Fibroblast of the conjunctiva (primary cell): ENCODE measurements around the gene PACRG.

ENCODE experiments used
- DNase-seq: peaks from one replicate; pipeline ENCODE4 v3.0.0-alpha.2; 2010; ENCODE audit warnings: low read depth

The PACRG gene

DNA sequence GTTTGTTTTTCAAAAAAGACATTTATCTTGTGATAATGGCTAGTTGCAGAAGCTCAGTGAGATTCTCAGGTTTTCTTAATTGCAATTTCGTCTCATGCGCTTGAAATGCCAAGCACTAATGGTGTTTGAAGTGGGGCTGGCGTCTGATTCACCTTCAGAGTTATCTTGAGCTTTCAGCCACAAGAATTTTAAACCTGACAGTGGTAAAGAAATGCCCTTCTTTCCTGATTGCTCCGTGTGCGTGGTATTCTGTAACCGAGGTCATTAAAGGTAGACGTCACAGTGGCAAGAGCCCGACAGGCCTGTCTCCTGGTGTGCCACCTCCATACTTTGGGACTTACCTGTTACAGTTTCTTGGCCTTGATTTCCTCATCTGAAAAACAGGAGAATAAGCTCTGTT is 560.3 kb downstream of the PACRG start:
- DNase-seq = no peak

DNA sequence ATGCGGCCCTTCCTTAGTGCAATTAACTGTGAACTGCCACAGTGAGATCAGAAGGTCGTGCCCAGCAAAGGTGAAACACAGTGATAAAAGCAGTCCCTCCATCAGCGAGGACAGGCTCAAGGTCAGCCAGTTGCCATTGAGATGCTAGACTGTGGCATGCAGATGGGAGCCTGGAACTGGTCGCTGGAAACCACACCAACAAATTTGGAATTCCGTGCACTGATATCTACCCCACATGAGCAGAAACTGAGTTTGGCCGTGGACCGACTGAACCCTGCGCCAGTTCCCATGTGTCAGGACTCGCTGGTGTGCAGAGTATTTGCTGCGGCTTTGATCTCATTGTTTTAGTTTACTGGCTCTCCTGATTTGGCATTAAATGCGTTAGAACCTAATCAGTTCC is 561.1 kb downstream of the PACRG start:
- DNase-seq = no peak

DNA sequence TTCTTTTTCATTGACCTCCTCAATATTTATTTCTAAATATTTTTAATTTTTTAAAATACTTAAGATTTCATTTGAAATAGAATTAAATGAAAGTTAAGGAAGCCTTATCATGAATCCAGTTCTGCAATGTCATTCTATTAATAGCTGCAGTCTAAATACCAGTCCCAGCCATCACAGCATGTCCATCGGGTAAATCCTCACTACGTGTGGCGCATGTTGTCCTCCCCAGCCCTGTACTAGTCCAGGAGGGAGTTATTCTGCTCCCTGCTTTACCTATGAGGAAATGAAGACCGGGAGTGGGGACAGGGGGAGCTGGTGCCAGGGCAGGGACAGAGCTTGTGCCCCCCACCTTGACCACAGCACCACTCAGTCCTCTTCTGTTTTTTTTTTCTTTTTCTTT is 561.7 kb downstream of the PACRG start:
- no peak for DNase-seq

DNA sequence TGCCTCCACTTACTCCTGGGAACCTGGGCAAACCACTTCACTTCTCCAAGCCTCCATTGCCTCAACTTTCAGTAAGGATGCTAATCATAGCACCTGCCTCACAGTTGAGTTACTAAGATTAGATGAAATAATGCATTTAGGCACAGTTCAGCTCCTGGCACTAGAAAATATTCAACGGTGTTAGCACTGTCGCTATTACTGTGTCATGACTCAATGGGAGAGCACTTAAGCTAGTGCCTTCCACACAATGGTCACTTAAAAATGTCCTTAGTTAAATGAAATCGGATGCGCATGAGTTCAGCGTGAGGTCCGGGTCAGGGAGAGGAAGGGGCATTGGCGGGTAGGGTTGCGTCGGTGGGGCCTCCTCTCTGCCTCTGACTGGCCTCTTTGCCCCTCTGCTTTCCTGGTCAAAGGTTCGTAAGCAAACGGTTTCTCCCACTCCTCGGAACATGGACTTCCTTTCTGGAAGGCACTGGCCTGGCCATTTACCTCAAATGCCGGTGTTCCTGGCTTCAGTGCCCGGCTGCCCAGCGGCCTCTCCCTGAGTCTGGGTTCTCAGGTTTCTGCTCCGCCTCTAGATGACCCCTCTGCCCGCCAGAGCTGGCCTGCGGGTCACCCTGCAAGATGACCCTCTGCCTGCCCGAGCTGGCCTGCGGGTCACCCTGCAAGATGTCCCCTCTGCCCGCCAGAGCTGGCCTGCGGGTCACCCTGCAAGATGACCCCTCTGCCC is 562.9 kb downstream of the PACRG start:
- no peak for DNase-seq

DNA sequence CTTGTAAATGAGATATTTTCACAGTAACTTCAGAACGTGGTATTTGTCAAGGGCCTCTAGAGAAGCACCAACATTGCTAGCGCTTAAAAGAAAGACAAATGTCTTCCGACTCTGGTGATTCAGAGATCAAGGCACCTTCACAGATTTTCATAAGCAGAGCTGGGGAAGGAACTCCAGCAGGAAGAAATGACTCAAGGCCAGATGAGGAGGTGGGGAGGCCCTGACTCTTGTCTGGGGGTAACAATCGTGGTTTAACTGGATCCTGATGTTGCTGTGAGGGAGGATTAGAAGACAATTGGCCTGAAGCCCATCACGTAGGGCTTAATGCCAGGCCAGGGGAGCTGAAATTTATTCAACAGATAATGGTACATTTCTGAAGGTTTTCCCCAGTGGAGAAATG is 563.8 kb downstream of the PACRG start:
- DNase-seq = no peak

DNA sequence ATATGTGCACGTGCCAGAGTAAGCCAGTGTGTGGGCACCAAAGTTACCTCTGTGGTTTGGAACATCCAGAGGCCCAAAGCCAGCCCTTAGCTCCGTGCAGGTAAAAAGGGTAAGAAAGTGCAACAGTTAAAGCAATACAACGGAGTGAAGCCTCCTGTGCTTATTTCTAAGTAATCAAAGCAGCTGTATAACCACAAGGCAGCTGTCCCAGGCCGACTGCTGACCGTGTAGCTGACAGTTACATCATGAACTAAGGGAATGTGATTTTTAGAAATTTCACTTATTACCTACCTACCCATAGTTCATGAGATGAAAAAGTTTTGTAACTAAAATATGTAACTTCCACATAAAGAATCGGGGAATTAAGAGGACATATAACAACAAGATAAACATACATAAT is 565.5 kb downstream of the PACRG start:
- no peak for DNase-seq

DNA sequence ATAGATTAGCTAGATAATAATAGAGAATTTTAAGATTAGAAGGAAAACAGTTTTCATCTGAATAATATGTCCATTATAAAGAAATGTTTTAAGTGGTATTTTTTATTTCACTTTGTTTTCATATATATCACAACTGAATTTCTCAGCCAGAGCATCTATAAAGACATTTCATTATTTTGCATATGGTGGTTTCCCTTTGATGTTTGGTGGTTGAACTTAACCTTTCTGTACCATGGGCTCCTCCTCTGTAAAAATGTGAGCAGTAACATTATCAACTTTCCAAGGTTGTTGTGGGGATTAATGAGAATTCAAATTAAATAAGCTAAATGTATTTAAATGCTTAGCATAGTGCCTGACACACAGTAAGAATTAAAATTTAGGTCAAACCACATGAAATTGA is 567.0 kb downstream of the PACRG start:
- DNase-seq = no peak

DNA sequence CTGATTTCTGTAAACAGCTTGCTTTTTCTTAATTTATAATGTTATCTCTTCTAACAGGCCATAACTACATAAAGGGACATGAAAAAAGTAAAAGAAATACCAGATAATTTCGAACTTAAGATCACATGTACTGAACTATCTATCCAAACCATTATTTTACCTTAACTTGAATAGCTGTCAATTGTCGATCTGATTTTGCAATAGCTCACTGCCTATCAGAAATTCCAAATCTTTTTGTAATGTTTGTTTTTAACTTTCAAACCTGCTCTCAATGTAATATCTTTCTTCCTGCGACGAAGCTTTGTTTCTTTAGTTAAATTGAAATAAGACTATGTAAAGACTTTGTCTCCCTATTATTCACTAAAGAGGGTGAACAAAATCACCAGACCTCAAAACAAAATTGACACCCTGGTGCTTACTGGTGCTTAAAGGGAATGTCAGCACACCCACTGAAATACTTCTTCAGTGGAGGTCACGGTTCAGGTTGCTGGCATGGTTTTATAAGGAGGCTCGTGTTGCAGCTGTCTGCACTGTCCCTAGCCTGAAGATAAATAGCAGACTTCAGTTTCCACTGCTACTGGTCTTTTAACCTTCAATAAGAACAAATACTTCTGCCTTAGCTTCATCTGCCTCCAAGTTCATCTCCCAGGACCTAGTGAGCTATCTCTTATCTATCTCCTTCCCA is 569.2 kb downstream of the PACRG start:
- no peak for DNase-seq

DNA sequence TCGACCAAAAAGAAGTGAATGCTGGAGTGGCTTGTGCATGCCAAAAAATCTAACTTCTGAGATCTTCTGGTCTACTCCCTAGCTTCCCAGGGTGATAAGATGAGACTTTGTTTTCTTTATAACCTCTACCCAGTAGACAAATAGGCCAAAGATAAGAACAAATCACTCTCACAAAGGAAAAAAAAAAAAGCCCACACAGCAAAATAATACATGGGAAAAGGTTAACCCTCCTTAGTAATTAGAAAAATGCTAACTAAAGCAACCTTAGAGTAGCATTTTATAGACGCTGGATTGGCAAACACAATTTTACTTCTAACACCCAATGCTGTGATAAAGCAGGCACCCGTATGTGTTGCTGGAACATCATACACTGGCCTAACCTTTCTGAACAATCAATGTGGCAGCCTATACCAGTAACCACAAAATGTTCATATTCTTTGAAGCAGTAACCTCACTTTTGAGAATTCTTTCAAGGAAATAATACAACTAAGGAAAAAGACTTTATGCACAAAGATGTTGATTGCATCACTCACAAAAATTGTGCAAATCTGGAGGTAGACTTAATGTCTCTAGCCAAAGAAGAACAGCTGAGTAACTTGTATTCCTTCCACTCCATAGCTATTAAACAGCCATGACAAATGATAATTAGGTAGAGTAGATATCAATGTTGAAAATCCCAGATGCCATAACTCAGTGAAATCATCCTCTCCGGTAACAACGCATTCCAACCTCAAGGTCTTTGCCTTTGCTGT is 570.5 kb downstream of the PACRG start:
- DNase-seq = no peak

DNA sequence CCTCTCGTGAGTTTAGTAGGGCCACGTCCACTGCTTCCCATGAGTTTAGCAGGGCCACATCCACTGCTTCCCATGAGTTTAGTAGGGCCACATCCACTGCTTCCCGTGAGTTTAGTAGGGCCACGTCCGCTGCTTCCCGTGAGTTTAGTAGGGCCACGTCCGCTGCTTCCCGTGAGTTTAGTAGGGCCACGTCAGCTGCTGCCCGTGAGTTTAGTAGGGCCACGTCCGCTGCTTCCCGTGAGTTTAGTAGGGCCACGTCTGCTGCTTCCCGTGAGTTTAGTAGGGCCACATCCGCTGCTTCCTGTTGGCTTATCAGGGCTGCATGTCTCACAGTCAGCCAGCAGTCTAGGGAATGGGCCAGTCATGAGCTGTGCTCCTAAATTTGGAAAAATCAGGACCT is 573.1 kb downstream of the PACRG start:
- DNase-seq = no peak

DNA sequence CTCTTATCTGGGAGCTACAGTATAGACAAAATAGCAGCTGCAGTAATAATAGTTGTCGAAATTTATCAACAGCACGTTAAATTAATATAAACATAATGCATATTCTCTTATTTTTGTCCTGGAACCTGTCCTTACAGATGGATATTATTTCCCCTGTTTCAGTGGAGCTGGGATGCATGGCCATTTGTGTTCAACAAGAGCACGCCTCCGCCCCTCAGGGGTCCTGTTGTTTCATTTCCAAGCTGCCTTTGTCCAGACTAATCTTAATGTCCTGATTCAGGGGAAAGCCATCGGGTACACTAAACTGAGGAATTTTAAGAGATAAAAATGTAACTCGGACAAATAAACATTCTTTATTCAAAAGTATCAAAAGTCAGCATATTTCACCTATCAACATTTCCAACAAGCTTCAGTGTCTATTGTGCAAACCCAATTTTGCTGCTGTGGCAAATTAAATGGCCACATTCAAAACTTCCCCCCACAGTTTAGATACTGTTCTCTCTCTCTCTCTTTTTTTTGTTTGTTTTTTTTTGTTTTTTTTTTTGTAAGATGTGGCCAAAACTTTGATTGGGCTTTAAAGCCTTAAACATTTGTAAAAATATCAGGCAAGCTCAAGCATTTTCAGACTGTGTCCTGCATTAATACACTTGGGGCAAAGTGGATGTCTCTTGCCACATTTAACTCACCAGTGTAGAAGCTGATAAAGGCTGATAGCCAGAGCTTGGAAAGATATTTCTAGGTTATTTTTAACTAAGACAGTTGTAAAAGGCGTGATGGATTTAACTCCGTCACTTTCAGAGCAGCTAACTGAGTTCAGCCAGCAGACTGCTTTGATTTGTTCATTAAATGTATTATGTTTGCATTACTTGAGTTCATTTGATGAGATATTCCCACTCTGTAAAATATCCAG is 574.2 kb downstream of the PACRG start:
- DNase-seq = no peak

DNA sequence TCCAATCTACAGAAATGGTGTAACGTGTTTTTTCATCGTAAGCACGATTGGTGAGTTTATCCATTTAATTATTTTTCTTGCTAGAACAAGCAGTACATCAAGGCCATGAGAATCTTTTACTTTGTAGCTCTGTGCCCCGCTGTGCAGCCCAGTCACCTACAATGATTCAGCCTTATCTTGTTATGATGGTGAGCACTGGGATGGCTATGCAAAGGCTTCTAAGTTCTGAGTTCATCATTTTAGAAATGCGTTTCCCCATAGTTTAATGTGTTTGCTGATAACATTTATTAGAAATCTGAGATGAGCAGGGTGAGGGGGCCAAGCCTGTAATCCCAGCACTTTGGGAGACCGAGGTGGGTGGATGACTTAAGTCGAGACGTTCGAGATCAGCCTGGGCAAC is 575.0 kb downstream of the PACRG start:
- no peak for DNase-seq

DNA sequence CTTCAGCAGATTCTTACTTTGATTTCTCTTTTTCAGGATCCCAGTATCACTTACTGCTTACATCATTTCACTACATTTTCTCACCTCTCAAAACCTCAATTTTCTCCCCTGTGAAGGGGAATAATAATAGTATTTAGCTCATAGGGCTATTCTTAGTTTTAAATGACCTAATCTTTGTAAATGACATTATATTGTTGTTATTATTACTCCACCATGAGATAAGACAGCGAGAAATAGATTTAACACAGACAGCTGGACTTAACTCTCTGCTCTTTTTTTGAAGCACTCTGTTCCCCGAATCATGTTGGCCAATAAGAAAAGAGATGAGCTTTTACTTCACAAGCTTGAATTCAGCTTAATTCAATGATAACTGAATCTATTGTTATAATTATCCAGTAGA is 578.2 kb downstream of the PACRG start:
- DNase-seq = no peak

DNA sequence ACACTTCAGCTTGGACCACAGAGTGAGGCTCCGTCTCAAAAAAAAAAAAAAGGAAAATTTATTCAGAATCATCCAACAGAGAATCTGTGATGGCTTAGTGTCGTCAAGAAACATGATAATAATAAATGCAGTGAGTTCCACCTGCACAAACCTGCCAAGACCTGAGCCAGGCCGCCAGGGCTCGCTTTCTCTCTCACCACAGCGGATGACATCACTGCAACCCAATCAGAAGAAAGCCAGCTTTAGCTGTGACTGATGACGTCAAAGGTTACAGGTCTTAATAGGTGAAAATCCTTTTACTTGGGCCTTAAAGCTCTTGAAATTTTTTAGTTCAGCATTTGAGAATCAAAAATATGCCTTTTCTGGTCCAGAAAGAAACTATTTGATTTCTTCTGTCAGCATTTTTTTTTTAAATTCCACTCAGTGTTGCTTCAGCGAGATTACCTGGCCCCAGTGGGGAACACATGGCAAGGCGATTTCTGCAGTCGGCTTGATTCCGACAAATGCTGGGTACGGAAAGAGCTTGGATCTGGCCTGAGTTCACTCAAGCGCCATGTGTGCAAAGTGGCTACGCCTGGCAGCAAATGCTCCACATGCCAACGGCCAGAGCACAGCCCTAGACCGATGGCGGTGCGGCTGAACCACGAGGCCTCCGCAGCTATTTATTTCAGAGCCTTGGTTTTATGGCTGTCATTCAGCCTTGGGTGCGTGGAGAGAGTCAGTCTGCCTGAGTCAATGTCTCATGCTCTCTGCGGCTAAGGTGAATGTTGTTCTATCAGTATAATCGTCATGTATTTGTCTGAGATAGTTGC is 581.1 kb downstream of the PACRG start:
- no peak for DNase-seq

DNA sequence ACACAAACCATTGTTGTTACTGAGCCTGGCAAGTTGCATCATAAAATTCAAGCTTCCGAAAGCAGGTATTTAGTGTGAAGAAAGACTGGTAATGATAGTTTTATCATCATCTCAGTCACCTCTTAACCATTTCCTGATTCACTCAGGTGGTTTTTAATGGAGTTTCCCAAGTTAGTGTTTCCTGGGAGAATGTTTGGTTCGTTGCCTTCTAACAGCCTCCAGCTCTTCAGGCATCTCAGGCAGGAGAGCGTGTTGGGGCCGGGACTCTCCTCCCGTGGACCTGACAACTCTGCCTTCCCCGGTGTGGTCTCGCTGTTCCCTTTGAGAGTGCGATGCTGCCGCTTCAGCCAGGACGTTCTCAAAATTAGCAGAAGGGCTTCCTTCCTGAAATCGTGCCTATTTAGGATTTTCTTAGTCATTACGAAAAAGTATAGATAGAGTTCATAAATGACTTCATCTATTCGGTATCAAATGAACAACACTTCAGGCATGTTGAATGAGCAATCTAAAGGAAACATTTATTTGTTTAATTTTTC is 581.8 kb downstream of the PACRG start:
- DNase-seq = no peak

DNA sequence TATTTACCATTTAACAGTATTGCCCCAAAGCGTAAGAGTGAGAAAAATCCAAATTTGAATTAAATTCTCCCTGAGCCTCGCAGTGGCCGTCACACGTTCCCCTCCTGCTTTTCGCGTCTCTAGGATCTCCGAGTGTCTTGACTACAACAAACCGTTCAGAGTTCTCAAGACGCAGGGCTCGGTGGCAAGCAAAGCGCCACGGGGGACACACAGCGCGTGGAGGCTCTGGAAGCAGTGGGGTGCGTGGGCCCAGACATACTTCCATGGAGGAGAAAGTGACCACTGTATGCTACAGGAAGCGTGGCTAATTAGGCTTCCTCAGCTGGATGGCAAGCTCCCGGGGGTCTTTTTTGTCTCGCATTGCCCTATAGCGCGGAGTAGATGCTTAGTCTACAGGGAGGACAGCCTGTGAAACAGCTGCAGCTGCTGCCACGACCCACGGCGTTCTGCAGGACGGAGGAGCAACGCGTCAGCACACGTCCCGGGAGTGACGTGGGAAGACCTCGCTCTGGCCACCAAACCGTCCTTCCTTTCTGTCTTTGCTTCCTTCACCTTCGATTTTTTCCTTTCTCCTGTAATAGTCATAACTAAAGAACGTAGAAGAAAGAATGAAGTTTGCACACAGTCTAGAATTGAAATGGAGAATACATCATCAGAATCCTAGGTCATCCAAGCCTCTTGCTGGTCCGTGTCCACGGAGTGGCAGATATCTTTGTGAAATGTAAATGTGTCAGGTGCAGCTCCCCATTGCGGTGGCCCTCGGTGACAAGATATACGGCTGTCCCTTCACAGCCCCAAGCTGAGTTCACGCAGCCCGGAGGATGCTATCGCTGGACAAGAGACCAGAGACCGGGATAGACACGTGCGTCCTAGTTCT is 582.6 kb downstream of the PACRG start:
- no peak for DNase-seq

DNA sequence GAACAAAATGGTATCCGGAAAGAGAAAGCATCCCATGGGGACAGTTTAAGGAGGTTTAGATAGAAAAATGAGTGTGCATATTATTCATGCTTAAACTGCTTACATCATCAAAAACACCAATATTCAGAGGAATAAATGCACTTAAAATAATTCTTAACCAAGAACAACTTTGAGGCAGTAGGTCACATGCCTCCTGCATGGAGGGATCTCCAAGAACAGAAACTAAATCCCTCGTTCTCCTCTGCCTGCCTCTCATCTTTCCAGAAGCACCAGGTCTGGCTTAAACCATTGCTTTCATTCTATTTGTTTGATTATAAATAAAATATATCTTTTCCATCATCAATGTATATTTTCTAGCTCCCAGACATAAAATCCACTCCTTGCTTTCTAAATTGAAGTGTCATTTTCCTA is 583.2 kb downstream of the PACRG start:
- DNase-seq = no peak

DNA sequence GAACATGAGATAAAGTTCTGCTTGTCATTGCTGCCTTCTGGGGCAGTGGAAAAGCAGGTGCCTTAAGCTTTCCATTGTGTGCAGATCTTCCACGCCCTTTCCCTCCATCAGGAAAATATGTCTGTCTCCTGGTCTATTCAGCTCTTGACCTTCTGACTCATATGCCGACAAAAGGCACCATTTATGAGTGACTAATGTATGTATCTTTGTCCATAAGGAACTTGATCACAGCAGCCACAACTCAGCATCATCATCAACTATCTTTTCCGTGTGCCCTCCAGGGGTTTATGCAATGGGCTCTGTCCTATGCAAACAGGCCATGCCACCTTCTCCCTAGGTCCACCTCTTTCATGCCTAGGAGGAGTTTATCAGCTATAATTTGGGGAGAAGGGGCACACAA is 584.1 kb downstream of the PACRG start:
- DNase-seq = no peak

DNA sequence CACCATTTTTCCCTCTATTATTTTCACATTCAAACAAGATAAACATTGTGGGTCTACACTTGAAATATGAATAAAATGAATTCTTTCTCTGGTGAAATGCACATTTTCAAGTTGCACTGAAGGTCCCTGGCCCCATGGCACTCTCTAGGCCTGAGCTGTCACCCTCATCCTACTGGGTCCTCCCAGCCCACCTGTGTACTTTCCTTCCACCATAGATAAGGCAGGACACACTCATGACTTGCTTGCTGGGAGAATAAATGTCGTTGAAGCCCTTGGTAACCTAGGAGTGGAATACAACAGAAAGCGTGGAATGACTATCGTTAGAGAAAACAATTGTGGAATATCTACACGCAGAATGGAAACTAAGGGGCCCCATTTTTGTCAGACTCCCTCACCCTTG is 585.8 kb downstream of the PACRG start:
- DNase-seq = no peak

DNA sequence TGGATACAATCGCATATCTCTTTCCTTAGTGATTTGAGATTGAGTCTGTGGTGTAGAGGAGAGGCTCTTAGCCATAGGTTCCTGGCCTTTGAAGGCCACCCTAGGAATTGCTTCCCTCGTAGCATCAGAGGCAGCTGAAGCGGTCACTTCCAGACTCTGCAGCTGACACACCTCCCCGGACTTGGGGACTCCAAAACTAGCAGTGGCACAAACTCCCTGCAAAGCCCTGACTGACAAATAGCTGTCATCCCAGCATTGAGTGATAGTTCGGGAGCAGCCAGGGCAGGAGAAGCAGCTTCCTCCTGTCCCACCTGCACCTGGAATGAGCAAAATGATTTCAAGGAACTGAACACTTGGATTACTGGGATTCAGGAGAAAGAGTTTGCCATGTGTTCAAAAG is 586.2 kb downstream of the PACRG start:
- DNase-seq = no peak
